ENCODE results near the gene FSTL4.

The FSTL4 gene

DNA sequence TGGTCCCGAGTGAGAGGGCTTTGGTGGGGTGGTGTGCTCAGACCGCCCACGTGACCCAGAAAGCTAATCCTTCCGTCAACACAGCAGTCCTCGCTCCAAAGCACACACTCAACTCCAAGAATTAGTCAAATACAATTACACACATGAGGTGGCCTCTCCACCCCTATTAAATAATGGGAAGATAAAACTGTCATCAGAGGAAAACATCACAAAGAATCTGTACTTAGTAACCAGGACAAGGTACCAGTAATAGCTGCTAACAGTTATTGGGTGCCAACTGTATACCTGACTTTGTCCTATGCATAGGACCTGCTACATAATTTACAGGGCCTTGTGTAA, 337.8 kb downstream of the FSTL4 start:
- no peak for DNase-seq (ENCODE audit: low read depth in 3 of 3, low spot score in 1 of 3)

GRCh38 chr5:133273661-133274596, 338.4 kb downstream of the FSTL4 start:
- no peak for DNase-seq (ENCODE audit: low read depth in 3 of 3, low spot score in 1 of 3)

DNA sequence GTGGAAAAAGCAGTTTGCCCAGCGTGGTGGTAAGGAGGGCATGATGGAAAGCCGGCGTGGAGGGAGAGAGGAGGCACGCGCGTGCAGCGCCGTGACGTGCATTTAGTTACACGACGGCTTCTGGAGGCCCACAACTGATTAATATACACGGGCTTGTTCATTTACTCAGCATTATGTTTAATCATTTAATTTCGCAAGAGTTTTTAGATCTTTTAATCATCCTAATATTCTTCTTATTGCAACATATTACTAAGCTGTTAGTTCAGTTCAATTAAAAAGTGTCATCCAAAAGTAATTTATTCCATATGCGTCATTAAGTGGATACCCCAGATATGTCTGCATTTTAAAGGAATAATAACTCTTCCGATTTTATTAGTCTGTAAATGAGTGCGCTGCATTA, 340.0 kb downstream of the FSTL4 start:
- no peak for DNase-seq (ENCODE audit: low read depth in 3 of 3, low spot score in 1 of 3)

DNA sequence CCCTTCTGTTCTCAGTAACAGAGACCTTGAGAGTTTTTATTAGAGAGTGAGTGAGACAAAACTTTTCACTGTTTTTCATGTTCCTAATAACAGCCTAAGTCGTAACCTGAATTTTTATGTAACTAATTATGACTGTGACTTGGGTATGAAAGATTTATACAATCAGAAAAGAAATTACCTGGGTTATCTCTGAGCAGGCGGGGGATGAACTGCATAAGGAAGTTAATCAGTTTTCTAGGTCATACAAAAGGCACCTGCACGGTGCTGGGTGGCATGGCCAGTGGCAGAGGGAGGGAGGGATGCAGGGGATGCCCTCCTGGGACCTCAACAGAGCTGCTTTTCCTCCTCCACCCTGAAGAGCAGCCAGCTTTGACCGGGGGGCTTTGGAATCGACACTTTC, 340.7 kb downstream of the FSTL4 start:
- no peak for DNase-seq (ENCODE audit: low read depth in 3 of 3, low spot score in 1 of 3)

- no peak for DNase-seq (ENCODE audit: low read depth in 3 of 3, low spot score in 1 of 3)
Observed at GRCh38 chr5:133269691-133270090, 342.6 kb downstream of the FSTL4 start.

- no peak for DNase-seq (ENCODE audit: low read depth in 3 of 3, low spot score in 1 of 3)
Observed at GRCh38 chr5:133267601-133268000, 344.7 kb downstream of the FSTL4 start.

DNA sequence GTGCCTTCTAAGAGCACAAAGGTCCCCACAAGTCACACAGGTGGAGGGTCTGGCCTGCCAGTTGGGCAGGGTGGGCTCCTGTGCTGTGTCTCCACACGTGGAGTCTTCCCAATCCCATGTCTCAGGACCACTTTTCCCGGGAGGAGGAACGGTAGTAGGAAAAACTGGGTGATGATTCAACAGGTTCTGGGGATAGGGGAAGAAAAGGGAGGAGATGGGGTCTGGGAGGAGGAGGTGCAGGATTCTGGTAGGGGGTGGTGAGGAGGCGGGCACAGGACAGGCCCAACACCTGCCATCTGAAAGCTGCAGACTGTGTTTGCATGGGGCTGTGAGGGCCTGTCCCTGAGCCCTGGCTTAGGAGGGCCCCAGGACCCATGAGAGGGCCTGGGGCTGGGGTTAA, 345.4 kb downstream of the FSTL4 start:
- no peak for DNase-seq (ENCODE audit: low read depth in 3 of 3, low spot score in 1 of 3)

GRCh38 chr5:133266527-133266878, 345.8 kb downstream of the FSTL4 start:
- no peak for DNase-seq (ENCODE audit: low read depth in 3 of 3, low spot score in 1 of 3)

DNA sequence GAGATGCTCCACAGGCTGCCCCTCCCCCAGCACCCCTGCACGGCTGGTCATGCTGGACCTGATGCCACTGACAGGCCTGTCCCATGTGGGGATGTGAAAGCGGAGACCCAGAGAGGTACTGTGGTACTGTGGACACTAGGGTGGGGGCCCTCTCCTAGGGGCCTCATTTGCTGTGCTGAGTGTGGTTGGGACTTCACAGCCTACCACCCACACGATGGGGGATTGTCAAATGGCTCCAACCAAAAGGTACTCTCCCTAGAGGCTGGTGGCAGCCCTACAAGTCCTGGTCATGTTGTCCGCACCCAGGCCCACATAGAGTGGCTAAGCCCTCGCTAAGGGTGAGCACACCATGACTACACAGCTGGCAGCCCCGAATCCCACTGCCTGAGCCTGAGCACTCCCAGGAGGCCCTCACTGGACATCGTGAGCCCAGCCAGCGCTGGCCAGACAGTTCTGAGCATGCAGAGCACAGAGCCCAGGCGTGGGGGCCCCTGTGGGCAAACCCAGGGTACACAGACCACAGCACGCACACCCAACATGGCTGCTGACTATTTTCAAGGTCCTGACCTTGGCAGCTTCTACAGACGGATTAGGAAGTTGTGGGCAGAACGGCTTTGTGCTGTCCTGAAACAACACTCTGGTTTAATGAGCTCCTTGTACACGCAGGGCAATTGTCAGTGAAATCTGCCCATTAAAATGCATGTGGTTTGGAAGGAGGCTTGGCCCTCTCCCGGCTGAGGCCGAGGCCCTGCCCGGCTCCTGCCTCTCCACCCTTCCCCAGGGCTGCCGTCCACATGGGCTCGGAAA, 346.4 kb downstream of the FSTL4 start:
- no peak for DNase-seq (ENCODE audit: low read depth in 3 of 3, low spot score in 1 of 3)

- DNase-seq (ENCODE audit: low read depth in 3 of 3, low spot score in 1 of 3): no peak
Observed at GRCh38 chr5:133265257-133265656, 347.1 kb downstream of the FSTL4 start.

DNA sequence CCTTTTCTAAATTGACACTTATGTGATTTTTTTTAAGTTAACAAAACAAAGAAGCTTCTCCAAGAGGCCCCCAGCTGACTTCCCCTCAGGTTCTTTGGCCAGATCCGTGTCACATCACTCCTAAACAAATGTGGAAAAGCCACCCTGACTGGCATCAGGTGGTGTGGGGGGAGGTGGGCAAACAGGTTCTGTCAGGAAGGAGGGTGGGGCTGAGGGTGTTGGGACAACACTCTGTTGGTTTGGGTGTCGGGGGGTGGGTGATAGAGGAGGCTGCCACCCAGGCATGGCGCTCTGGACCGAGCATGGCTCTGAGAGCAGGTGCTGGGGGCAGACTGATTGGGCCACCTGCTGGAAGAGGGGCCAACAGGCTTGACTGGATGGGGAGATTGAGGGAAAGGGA, 349.7 kb downstream of the FSTL4 start:
- no peak for DNase-seq (ENCODE audit: low read depth in 3 of 3, low spot score in 1 of 3)

- DNase-seq (ENCODE audit: low read depth in 3 of 3, low spot score in 1 of 3): no peak
Observed at GRCh38 chr5:133261993-133262392, 350.3 kb downstream of the FSTL4 start.

GRCh38 chr5:133260715-133261114, 351.6 kb downstream of the FSTL4 start:
- no peak for DNase-seq (ENCODE audit: low read depth in 3 of 3, low spot score in 1 of 3)

DNA sequence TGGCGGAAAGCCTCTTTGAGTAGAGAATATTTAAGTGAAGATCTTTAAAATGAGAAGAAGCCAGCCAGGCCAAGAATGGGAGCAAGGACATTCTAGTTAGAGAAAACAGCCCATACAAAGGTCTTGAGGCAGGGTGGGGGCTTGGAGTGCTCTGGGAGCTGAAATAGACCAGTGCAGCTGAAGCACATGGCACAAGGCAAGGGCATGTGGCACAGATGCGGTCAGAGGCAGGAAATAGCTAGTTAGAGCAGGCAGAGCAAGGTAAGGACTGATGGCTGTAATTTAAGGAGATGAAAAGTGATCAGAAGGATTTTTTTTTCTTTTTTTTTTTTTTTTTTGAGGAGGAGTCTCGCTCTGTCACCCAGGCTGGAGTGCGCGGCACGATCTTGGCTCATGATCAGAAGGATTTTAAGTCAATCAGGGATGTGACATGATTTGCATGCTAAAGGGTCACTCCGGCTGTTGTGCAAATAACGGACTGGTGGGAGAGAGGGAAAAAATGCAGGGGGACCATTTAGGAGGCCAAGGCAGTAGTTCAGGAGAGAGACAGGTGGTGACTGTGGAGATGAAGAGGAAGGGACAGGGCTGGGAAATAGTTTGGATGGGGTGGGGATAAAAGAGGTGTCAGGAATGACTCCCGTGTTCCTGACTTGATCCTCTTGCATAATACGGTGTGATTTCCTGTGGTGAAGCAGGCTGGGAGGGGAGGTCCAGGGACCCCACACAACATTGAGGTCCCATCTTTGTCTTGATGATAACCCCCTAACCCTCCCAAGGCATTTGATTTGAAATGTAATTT, 352.9 kb downstream of the FSTL4 start:
- no peak for DNase-seq (ENCODE audit: low read depth in 3 of 3, low spot score in 1 of 3)

DNA sequence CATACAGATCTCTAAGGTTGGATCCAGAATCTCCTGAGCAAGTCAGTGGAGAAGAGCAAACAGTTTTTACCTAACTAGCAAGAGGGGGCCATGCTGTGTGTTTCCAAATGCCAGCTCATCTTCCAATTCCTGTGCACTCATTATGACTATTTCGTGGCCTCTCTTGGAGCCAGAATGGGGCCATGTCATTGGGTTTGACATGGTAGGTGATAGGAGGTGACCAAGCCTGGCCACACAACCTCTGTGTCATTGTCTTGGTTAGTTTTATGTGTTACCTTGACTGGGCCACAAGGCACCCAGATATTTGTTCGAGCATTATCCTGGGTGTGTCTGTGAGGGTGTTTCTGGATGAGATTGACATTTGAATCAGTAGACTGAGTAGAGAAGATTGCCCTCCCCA, 354.4 kb downstream of the FSTL4 start:
- DNase-seq (ENCODE audit: low read depth in 3 of 3, low spot score in 1 of 3): no peak

DNA sequence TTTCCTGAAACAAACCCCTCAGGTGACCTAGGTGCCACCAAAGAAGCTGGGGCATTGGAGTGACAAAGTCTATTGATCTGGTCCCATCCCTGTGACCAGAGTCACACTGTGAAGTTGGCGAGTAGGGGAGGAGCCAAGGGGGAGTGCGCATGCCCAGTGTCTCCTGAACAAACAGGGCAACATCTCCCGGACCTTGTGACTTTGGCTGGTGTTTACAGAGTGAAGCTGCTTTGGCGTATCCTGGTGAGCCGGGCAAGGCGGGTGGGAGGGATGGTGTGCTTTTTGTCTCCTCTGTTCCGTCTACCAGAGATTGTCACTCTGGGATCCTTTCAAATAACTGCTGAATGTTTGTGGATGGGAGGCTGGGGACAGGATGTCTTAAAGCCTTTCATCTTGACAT, 356.1 kb downstream of the FSTL4 start:
- DNase-seq (ENCODE audit: low read depth in 3 of 3, low spot score in 1 of 3): no peak

DNA sequence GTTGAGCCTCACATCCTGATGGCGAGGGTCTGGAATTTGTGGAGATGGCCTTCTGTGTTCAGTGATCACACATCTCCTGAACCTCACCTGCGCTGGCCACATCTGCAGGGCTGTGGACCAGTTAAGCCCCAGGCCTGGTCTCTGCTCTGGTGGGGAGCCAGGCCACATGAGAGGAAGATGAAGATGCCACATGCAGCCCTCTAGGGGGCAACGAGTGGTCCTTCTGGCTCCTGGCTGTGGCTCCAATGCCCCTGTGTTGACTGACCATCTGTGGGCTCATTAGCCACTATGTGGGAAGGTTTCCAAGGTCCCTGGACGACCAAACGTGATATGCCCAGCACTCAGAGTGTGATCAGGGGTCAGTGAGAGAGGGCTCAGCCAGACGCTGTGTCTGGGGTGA, 357.5 kb downstream of the FSTL4 start:
- DNase-seq (ENCODE audit: low read depth in 3 of 3, low spot score in 1 of 3): no peak

GRCh38 chr5:133253671-133254070, 358.7 kb downstream of the FSTL4 start:
- DNase-seq (ENCODE audit: low read depth in 3 of 3, low spot score in 1 of 3): no peak

DNA sequence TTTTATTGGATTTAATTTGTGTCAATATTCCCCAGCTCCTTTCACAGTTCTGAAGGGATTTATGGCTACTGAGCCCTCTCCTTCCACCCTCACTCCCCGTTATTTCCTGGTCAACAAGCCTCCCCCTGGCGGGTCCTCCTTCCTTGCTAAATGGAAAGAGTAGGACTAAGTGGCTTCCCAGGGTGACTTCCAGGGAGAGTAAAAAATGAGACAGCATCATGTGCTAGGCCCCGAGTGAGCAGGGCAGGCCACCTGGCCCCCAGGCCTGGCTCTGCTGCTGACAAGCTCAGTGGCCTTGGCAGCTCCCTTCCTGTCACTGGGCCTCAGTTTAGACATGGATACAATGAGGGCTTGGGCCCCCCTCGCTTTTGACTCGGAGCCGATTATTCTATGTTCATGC, 359.3 kb downstream of the FSTL4 start:
- DNase-seq (ENCODE audit: low read depth in 3 of 3, low spot score in 1 of 3): no peak

DNA sequence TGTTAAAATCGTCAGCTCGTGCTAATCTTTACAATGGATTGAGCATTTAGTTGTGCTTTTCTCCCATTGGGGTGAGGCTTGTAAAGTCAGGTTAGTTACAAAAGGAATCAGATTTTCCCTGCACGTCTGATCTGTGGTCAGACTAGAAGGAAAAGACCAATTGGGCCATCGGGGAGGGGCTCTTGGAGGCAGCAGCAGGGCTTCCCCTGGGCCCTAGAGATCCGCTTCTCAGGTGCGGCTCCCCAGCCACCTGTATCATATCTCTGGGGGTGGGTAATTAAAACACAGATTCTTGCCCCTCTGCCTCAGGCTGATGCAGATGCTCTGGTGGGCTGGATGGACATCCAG, 360.2 kb downstream of the FSTL4 start:
- no peak for DNase-seq (ENCODE audit: low read depth in 3 of 3, low spot score in 1 of 3)

GRCh38 chr5:133251296-133252132, 360.8 kb downstream of the FSTL4 start:
- no peak for DNase-seq (ENCODE audit: low read depth in 3 of 3, low spot score in 1 of 3)
